ENCODE data around the gene CPOX.
"Not testable (repeated sequence)": the region's sequence is repeated elsewhere in the genome, so short reads cannot be mapped to it uniquely, and the experiment has no call there.

The CPOX gene

DNA sequence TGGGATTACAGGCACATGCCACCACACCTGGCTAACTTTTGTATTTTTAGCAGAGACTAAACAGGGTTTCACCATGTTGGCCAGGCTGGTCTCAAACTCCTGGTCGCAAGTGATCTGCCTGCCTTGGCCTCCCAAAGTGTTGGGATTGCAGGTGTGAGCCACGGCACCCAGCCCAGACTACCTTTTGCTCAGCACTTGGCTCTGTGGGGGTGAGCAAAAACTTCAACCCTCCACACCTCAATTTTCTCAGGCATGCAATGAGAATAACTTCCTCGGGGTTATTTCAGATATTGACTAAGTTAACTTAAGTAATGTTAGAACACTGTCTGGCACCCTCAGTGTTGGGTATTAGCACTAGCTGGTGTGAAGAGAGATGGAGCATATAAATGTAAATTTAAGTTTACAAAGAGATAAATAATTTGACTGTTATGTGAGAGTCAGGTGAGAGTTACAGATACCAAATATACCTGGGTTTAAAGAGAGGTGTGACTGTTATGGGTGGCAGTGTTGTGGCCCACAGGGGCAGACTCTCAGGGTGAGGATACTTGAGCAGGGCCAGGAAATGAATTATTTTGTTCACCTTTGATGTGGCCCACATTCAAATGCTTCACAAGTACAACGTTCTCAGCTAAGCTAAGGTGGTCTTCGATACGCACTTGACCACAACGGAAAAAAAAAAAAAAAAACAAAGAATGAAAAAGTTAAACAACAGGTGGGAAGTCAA, 29.0 kb downstream of the CPOX start:
- DNase-seq (ENCODE audit: low read depth in 1 of 2, low spot score in 1 of 2), result no peak

DNA sequence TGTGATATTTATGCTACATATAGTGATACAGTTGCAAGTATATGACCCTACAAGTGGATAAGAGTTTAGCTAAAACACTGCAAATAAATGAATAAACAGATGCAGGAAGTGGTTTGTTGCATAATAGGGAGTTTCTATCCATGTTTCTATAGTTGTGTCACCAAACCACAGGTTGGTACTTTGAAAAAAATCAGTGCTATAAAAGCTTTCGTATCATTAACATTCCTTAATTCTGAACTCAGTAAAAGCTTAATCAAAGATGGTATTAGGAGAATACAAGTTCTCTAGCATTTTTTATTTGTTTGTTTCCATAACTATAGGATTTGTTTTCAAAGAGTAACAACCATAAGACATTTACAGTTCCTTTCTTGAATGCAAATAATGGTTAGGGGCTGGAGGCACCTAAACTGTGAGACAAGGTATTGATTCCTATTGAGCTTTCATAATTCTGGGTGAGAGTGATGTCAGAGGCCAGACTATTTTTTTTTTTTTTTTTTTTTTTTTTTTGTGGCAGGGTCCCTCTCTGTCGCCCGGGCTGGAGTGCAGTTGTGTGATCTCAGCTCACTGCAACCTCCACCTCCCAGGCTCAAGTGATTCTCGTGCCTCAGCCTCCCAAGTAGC, 29.6 kb downstream of the CPOX start:
- no peak for DNase-seq (ENCODE audit: low read depth in 1 of 2, low spot score in 1 of 2)

DNA sequence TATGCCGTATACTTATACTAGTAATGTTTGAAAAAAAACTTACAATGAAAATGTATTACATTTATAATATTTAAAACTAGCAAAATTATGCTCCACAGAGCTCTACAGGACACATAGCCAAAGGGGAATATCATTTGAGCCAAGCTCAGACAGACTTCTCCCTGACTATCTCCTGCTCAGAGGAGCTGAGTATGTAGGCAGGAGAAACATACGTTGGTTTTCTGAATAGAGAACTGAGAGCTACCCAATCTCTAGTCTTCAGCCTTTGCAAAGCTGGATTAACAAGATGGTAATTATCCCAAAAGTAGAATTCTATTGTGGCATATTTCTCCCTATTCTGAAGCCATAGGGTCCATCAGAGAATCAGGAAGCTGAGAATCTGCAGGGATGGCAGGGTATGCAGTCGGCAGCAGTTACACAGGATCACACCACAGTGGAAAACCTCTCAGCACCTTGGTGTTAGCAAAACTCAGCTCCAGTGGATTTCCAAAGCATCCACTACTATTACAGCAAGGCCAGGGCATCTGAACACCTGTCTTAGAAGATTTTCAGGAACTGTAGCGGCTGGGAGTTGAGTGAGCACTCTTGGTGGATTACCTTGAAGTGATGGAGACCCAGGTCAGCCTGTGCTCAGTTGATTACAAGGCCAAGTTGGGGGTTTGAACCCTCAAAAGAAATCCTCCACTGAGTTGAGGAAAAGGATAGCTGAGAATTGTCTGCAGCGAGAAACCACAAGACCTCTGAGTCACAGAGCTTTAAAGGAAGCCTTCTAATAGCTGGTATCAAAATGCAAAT, 31.5 kb downstream of the CPOX start:
- DNase-seq (ENCODE audit: low read depth in 1 of 2, low spot score in 1 of 2), result no peak

DNA sequence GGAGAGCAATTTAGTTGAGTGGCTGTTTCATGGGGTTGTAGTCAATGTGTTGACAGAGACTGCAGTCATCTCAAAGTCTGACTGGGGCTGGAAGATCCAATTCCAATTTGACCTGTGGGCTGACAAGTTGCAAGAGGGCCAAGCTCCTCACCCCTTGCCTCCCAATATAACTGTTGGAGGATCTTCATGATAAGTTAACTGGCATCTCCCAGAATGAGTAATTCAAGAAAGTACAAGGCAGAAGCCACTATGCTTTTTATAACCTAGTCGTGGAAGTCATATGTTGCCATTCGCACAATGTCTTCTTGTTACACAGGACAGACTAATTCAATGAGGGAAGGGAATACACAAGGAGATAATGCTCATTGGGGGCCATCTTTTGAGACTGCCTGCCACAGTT, 32.5 kb downstream of the CPOX start:
- DNase-seq (ENCODE audit: low read depth in 1 of 2, low spot score in 1 of 2), result no peak

DNA sequence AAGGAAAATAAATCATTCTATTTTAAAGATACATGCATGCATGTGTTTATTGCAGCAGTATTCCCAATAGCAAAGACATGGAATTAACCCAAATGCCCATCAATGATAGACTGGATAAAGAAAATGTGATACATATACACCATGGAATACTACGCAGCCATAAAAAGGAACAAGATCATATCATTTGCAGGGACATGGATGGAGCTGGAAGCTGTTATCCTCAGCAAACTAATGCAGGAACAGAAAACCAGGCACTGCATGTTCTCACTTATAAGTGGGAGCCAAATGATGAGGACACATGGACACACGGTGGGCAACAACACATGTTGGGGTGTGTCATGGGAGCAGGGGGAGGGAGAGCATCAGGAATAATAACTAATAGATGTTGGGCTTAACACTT, 33.6 kb downstream of the CPOX start:
- DNase-seq (ENCODE audit: low read depth in 1 of 2, low spot score in 1 of 2), result not testable (repeated sequence)

DNA sequence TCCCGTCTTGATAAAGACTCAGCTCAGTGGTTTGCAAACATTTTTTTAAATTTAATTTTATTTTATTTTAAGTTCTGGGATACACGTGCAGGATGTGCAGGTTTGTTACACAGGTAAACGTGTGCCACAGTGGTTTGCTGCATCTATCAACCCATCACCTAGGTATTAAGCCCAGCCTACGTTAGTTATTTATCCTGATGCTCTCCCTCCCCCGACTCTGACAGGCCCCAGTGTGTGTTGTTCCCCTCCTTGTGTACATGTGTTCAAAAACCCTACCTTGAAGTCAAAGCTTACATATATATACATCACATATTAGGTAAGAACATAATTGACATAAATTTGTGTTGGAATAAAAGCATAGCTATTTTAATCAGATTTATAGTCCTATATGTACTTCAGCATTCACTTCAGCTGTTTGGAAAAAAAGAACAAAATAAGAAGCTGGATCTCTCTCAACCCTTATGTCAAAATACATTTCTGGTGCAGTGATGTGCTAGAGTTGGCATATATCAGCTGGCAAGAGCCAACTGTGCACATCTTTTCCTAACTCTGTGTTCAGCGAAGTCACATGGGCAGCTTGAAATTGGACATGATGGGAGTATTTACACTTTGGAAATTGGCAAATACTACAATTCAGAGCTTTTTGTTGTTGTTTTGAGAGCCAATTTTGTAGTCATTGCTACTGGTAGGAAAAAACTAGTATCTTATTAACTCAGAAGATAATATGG, 35.1 kb downstream of the CPOX start:
- no peak for DNase-seq (ENCODE audit: low read depth in 1 of 2, low spot score in 1 of 2)

DNA sequence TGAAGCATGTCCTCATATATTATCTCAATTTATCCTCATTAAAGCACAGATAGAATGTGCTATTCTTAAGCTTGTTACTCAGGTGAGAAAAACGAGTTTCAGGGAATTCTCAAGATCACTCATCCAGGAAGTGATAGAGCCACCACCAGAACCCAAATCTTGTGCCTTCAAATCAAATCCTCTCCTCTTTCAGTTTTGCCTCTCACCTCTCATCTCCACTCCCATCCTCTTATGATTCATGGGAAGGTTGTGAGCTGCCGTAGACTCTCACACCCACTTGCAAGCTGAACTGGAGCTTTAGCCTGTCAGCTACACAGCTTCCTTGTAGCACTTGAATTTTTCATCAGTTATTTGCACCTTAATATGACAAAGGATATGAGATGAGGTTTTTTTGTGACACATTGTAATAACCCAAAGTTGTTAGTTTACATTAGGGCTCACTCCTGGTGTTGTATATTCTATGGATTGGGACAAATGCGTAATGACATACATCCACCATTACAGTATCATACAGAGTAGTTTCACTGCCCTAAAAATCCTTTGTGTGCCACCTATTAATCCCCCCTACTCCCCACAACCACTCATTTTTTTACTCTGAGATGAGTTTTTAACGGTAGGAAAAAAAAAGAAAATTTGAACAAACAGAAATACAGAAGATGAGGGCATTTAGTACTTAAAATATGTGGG, 35.9 kb downstream of the CPOX start:
- DNase-seq (ENCODE audit: low read depth in 1 of 2, low spot score in 1 of 2), result peak in 1 of 2 donors; percentile 72

DNA sequence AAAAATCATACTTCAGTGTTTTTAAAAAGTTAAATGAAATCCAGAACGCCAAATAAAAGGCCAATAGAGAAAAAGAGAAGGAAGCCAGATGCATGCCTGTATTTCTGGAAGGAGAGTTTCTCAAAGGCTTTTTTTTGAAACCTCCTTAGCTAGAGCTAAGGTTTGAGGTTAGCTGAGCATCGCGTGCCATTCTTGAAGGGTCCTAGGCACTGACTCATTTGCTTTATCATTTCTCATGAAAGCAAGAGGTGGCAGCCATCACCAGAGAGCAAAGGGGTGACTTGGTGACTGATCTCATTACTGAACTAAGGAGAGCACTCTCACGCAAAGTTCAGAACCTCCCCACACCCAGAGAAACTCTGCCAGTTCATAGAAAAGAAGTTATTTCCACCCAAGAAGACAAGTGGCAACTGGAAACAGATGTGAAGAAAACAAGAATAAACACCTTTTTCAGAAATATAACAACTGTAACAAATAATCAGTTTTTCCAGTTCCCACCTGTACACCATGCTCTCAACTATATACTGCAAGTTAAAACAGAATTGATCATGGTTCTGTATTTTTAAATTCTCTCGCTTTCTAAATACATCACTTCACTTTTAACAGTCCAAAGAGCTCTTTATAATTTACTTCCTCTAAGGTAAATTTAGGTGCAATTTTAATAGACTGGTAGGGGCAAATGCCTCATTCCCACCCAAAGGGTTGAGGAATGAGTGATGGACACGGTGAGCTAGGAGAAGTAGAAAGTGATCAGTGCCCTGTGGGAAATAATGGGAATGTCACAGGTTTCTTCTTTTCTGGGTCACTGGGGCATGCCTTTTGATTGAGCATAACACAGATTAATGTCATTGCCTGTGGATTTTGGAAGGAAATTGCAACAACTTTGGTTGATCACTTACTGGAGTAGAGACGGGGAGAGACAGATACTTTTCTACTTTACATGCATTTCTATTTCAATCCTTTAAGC, 37.0 kb downstream of the CPOX start:
- peak in 1 of 2 donors; percentile 79 for DNase-seq (ENCODE audit: low read depth in 1 of 2, low spot score in 1 of 2)

DNA sequence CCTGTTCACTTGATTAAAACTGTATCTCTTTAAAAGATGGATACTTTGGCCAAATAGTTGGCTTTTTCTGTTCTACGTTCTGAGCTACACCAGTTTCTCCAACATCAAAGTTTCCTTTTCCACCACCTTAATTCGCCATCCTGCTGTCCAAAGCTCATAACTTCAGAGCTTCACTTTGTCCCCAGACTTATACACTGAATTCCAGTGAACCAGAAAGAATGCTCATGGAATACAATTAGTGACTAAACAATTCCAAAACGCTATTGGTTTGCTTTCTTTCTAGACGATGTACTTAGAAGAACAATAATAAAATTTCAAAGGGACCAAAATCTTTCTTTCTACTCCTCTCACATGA, 38.4 kb downstream of the CPOX start:
- no peak for DNase-seq (ENCODE audit: low read depth in 1 of 2, low spot score in 1 of 2)

DNA sequence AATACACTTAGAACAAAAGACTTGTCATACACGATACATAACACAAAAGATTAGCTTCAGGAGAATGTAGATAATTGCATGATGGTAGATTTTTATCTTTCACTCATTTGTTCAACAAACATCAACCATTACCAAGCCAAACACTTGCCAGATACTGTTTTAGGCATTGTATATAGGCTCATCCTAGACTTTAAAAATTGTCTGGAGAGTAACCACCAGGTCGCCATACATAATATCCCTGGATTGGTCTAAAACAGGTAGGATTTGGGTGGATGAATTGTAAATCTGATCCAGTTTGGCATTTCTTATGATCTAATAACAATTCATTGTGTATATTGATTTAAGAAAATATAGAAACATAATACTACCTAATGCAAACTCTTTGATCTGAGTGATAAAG, 38.8 kb downstream of the CPOX start:
- DNase-seq (ENCODE audit: low read depth in 1 of 2, low spot score in 1 of 2), result no peak

DNA sequence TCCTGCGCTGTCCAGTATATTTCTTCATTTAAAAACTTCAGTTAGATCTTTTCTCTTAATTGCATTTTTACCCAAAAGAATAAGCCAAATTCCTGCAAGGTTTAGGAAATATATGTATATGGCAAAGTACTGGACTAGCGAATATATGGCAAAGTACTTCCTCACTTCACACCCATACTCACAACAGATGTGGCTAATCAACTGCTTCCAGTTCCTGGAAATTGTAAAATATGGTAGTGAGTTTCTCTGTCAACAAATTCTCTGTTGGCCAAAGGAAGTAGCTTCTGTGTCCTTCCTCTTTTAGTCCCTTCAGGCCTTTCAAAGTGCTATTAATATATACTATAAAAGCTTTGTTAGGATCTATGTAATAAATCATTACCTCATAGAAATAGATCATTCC, 39.7 kb downstream of the CPOX start:
- no peak for DNase-seq (ENCODE audit: low read depth in 1 of 2, low spot score in 1 of 2)

DNA sequence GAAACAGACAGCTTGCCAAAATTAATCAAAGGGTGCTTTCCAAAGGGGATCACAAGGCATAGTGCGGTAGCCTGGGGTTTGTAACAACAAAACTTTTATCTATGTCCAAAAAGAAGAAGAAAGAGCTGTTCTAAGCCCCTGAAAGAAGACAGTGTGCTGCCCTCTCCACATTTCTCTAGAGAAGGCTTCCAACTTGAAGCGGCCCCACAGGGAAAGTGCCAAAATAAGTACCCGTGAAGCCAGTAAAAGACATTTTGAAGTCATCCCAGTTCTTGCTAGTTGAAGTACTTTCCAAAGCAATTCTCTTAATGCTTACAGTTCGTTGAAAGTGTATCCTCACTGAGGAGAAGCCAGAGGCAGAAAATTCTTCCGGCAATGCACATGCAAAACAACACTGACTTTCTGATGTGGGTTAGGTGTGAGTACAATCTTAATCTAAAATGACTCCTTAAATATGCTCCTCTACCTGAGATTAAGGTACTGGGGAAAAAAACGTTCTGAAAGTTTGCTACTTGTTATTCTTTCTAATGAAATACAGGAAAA, 40.3 kb downstream of the CPOX start:
- DNase-seq (ENCODE audit: low read depth in 1 of 2, low spot score in 1 of 2), result no peak

DNA sequence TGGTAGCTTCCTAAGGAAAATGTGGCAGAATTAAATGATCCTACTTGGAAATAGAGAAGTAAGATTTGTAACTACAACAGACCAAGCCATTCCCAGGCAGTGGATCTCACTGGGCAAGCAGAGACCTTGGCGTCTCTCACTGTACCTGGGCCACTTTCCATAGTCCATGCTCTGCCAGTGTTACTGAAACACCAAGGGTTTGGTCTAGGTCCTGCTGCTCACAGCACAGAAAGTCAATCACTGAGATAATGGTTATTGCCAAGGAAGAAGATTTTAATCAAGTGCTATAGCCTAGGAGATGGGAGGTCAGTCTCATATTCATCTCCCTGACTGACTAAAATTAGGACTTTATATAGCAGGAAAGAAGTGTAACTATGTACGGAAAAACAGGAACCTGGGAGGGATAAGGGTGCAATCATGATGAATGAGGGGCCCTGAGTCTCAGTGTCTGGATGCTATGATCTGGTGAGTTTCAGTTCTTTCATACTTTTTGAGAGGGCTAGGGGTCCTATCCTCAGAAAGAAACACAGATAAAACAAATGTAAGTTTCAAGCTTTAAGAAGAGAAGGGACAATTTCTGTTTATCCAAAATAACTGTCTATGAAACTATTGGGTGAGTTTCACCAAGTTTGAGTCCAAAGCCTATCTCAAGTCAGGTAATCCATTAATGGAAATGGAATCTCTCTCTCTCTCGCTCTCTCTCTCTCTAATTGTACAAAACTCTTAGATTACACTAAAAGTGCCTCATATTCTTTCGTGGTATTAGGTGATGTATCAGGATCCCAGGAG, 41.0 kb downstream of the CPOX start:
- no peak for DNase-seq (ENCODE audit: low read depth in 1 of 2, low spot score in 1 of 2)

DNA sequence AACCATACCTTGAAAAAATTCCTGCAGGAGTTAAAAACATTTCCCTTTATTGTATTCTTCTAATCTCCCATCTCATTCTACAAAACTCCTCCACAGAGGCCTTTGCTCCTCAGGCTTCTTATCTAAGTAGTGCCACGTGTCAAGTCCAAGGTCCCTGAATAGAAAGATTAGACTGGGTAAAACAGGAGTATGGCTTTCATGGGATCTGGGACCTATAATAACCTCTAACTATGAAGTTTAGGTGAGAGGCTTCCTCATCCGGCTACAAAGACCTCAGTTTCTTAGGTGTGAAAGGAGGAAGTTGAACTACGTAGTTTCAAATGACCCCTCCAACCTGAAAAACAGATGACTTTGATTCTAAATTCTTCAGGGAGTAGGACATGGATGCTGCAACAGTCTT, 41.7 kb downstream of the CPOX start:
- no peak for DNase-seq (ENCODE audit: low read depth in 1 of 2, low spot score in 1 of 2)

DNA sequence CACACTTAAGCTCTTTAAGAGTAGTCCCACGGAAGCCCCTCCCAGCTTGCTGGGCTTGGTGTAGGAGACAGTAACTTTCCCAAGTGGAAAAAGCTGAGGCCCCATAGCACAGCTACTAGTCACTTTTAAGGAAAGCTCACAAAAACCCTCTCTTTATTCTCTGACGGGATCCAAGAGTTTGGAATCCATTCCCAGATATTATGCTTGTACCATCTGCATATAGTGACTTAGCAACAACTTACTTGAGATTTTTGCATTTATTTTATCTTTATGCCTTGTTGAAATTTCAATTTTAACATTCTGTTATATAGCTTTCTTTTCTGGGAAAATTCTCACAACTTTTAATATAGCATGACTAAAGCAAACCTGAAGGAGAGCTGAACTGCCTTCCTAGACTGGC, 42.2 kb downstream of the CPOX start:
- no peak for DNase-seq (ENCODE audit: low read depth in 1 of 2, low spot score in 1 of 2)

DNA sequence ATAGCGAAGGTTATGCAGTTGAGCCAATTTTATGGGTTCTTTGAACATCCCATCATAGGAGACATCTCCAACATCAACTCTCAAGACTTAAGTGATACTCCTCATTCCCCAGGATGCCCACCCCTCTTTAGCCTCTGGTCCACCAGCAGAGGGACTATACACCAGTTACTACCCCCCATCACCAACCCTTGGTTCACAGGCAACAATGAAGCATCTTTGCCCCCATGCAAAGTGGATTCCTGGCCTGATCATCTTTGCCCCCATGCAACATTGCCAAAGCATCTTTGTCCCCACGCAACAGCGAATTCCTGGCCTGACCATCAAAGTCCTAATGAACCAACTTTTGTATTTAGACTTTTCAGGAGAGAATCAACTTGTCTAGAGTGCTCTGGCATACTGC, 42.6 kb downstream of the CPOX start:
- no peak for DNase-seq (ENCODE audit: low read depth in 1 of 2, low spot score in 1 of 2)

DNA sequence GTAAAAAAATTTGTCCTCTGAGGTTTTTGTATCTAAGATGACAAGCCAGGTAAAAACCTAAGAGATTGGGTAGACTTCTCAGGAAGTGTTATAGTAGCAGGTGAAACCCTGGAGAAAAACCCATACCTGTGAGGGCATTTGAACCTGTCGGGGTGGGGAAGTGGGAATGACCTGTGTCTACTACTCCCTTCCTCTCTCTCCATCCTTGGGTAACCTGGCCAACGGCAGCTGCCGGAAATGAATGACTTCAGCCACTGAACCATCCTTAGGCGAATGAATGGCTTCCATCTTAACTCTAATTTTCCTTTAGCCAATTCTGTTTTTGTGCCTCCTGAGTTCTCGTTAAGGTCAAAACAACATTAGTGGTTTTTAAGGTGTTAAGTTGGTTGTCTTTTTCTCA, 44.9 kb downstream of the CPOX start:
- no peak for DNase-seq (ENCODE audit: low read depth in 1 of 2, low spot score in 1 of 2)

DNA sequence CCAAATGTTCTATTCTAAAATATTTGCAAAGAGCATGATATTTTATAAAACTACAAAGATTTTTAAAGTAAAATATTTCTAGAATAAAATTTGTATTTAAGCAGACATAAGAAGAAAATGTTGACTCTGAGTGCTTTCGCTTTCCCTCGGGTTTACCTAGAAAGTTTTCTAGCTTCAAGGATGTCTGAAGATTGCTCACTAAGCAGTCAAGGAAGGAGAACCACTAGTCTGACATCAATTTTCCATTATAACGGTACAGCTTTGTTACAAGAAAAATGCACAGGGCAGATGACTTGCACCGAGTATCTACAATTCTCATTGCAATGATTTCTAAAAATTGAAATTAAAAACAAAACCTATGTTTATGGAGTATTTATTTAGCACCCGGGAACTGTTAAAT, 47.5 kb downstream of the CPOX start:
- DNase-seq (ENCODE audit: low read depth in 1 of 2, low spot score in 1 of 2), result peak in 1 of 2 donors; percentile 46

DNA sequence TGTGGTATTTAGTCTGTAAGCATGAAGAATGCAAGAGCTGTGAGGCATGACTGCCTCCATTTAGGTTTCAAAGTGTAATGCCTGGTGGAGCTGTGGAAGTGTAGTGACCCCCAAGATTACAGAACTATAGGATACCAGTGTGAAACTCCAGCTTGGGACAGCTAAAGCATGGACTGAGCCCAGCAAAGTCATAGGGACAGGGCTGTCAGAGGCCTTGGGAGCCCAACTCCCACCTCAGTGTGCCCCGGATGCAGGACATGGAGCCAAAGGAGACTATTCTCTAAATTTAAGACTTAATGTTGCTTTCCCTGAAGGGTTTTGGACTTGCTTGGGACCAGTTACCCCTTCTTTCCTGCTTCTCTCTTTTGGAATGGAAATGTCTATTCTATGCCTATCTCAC, 50.8 kb downstream of the CPOX start:
- DNase-seq (ENCODE audit: low read depth in 1 of 2, low spot score in 1 of 2), result no peak

All from activated CD4-positive, alpha-beta T cell treated with anti-CD3 and anti-CD28 coated beads, Interleukin-2, amount 50 U/mL, for 24 hours (primary cell).